ENCODE measurements around the gene BTN1A1. TPM values are rescaled to one million over a fixed set of nuclear protein-coding genes. Genes with fewer than 3 reads are reported as not detected.
"Not testable (repeated sequence)": the region's sequence is repeated elsewhere in the genome, so short reads cannot be mapped to it uniquely, and the experiment has no call there.

The BTN1A1 gene
- polyA plus RNA-seq, 3 donors = not detected

- TF ChIP-seq, protein P1, sequence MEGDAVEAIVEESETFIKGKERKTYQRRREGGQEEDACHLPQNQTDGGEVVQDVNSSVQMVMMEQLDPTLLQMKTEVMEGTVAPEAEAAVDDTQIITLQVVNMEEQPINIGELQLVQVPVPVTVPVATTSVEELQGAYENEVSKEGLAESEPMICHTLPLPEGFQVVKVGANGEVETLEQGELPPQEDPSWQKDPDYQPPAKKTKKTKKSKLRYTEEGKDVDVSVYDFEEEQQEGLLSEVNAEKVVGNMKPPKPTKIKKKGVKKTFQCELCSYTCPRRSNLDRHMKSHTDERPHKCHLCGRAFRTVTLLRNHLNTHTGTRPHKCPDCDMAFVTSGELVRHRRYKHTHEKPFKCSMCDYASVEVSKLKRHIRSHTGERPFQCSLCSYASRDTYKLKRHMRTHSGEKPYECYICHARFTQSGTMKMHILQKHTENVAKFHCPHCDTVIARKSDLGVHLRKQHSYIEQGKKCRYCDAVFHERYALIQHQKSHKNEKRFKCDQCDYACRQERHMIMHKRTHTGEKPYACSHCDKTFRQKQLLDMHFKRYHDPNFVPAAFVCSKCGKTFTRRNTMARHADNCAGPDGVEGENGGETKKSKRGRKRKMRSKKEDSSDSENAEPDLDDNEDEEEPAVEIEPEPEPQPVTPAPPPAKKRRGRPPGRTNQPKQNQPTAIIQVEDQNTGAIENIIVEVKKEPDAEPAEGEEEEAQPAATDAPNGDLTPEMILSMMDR (IDR thresholded peaks at IDR 0.05) = no peak
- peak overlapping the region; percentile 71 for H3K4me2 ChIP-seq (replicated peaks; ENCODE audit: extremely low read depth, low read length, poor library complexity, severe bottlenecking)
- no peaks in the 10 kb centered on the region for H3K9me3 ChIP-seq (replicated peaks in 1 of 2; ENCODE audit: control insufficient read depth in 1 of 2, insufficient read depth in 1 of 2, low read length in 2 of 2)
- peak overlapping the region in 1 of 2 donors; percentile 65 for H3K27ac ChIP-seq (ENCODE audit: low read depth in 1 of 2, low read length in 2 of 2)
- H3K9ac ChIP-seq (ENCODE audit: insufficient read depth, low read length, poor library complexity, severe bottlenecking) = no peak overlapping the region
- Mint-ChIP-seq H3K36me3 (peaks cover 44 to 56% of the 10 kb centered on the region in 2 donors), H3K27ac (peak overlapping the region; percentile 38 to 99 (median 75)), H3K4me3 (peak overlapping the region; percentile 5 to 77), H3K4me1 (peaks cover 78% of the 10 kb centered on the region), H3K27me3 (ENCODE audit: low read depth in 3 of 3) (peaks cover 0 to 5% (median 0%) of the 10 kb centered on the region in 3 donors), H3K9me3 (peaks cover 0 to 2% (median 0%) of the 10 kb centered on the region in 7 donors)
- H3K27me3 ChIP-seq (ENCODE audit: control insufficient read depth in 2 of 2, insufficient read depth in 2 of 2, low read length in 2 of 2) = no peaks in the 10 kb centered on the region
- no peak overlapping the region for H2AFZ ChIP-seq (ENCODE audit: insufficient read depth, low read depth, low read length, poor library complexity, severe bottlenecking)
- peaks cover 63% of the 10 kb centered on the region for H3K79me2 ChIP-seq (ENCODE audit: insufficient read depth, low read length)
- H3K4me3 ChIP-seq (replicated peaks in 1 of 3; ENCODE audit: low read depth in 2 of 3, low read length in 3 of 3) = peak overlapping the region in 2 of 3 experiments; percentile 96 to 99
- DNase-seq = peak; percentile 42 to 87 (median 48)
- peaks cover 51% of the 10 kb centered on the region for H4K20me1 ChIP-seq (ENCODE audit: insufficient read depth, low read length)
- WGBS (ENCODE audit: insufficient coverage) = 91% methylated on average over 11 of the region's 16 CpGs
- intact Hi-C loops (cut with micrococcal nuclease) = no loop called here
- peaks cover 42 to 54% of the 10 kb centered on the region in 2 donors for H3K4me1 ChIP-seq (ENCODE audit: control insufficient read depth in 1 of 2, insufficient read depth in 2 of 2, low read length in 2 of 2)
- H3K36me3 ChIP-seq (replicated peaks in 1 of 2; ENCODE audit: control insufficient read depth in 1 of 2, insufficient read depth in 2 of 2, low read length in 2 of 2) = peaks cover 41 to 51% of the 10 kb centered on the region in 2 donors
These were observed 40.9 kb upstream of the BTN1A1 start for GRCh38 chr6:26459023-26459810.

DNA sequence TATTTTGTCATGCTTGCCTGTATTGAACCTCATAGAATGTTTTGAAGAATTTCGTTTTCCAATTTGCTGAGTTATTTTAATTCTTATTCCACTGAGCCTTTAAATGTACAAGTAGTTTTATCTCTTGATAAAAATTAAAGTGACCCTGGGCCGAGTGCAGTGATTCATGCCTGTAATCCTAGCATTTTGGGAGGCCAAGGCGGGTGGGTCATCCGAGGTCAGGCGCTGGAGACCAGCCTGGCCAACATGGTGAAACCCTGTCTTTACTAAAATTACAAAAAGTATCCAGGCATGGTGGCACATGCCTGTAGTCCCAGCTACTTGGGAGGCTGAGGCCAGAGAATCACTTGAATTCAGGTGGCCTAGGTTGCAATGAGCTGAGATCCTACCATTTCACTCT, 38.8 kb upstream of the BTN1A1 start:
- H3K9me3 ChIP-seq (replicated peaks in 1 of 2; ENCODE audit: control insufficient read depth in 1 of 2, insufficient read depth in 1 of 2, low read length in 2 of 2); H3K27me3 Mint-ChIP-seq (ENCODE audit: low read depth in 3 of 3); H3K9ac ChIP-seq (ENCODE audit: insufficient read depth, low read length, poor library complexity, severe bottlenecking); H2AFZ ChIP-seq (ENCODE audit: insufficient read depth, low read depth, low read length, poor library complexity, severe bottlenecking); intact Hi-C loops (cut with micrococcal nuclease); H3K9me3 Mint-ChIP-seq; H3K27me3 ChIP-seq (ENCODE audit: control insufficient read depth in 2 of 2, insufficient read depth in 2 of 2, low read length in 2 of 2); DNase-seq: not testable (repeated sequence)
- H3K79me2 ChIP-seq (ENCODE audit: insufficient read depth, low read length) = peaks cover 76% of the 10 kb centered on the region
- Mint-ChIP-seq H3K27ac (peak overlapping the region in 2 of 7 donors; percentile 25 to 41), H3K36me3 (peaks cover 65 to 73% of the 10 kb centered on the region in 2 donors), H3K4me1 (peaks cover 76% of the 10 kb centered on the region), H3K4me3 (peak overlapping the region in 1 of 2 donors; percentile 52)
- peaks cover 62 to 72% of the 10 kb centered on the region in 2 donors for H3K36me3 ChIP-seq (replicated peaks in 1 of 2; ENCODE audit: control insufficient read depth in 1 of 2, insufficient read depth in 2 of 2, low read length in 2 of 2)
- peak overlapping the region in 1 of 2 donors; percentile 65 for H3K27ac ChIP-seq (ENCODE audit: low read depth in 1 of 2, low read length in 2 of 2)
- peaks cover 69% of the 10 kb centered on the region for H4K20me1 ChIP-seq (ENCODE audit: insufficient read depth, low read length)
- no CpG with 5 or more reads among the region's 5 CpGs for WGBS (ENCODE audit: insufficient coverage)
- H3K4me1 ChIP-seq (ENCODE audit: control insufficient read depth in 1 of 2, insufficient read depth in 2 of 2, low read length in 2 of 2) = peaks cover 34 to 50% of the 10 kb centered on the region in 2 donors
- H3K4me2 ChIP-seq (replicated peaks; ENCODE audit: extremely low read depth, low read length, poor library complexity, severe bottlenecking) = peak overlapping the region; percentile 36
- H3K4me3 ChIP-seq (replicated peaks in 1 of 3; ENCODE audit: low read depth in 2 of 3, low read length in 3 of 3) = peak overlapping the region in 1 of 3 experiments; percentile 96

Measured in CD14-positive monocyte (primary cell).